OCI-LY7 (cell line): Measurements from ENCODE around the gene DHRS3.

ENCODE experiments used
- EZH2phosphoT487 ChIP-seq: fragments of 200-600 bp; sonication (generic); IDR thresholded peaks from 2 replicates; pipeline ENCODE4 v1.6.1; 2018; ENCODE audit warnings: low read depth, borderline replicate concordance, mild to moderate bottlenecking, mixed run types, antibody characterized with exemption, low read length, moderate library complexity, mixed read lengths
- TF ChIP-seq, protein P1 (sequence below): fragments of 200-600 bp; sonication (generic); conservative IDR thresholded peaks from 2 replicates; pipeline ENCODE4 v1.5.1; 2014; ENCODE audit warnings: mild to moderate bottlenecking, antibody characterized with exemption, low read length, moderate library complexity, mixed read lengths

DNA sequence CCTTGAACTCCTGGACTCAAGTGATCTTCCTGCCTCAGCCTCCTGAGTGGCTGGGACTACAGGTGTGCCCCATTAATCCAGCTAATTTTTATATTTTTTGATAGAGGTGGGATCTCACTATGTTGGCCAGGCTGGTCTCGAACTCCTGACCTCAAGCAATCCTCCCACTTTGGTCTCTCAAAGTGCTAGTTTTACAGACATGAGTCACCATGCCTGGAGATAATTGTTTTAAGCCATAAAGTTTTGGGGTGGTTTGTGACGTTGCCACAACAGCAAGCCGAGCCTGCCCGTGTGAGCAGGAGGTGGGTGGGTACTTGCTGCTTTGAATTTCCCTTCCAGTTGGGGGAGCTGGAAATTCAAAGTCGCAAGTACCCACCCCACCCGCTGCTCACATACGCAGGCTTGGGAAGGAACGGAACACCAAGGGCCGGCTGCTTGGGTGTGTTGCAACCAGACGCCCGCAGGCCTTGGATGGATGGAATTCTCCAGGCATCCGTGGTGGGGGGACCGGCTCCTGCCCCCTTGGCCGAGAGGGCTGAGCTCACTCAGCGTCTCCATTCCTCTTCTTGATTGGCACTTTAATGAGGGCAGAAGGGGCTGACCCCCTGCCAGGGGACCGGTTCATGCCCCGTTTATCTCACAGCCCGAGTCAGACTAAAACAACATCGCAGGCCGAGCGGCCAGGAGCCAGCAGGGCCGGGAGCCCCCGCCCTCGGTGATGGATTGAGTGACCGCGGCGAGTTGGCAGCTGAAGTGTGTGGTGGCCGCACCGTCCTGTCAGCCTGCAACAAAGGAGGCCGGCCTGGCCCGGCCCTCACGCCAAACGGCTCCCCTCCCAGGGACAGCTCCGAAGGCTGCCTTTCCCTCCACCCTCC, 78.1 kb downstream of the DHRS3 start:
- TF ChIP-seq, protein P1, sequence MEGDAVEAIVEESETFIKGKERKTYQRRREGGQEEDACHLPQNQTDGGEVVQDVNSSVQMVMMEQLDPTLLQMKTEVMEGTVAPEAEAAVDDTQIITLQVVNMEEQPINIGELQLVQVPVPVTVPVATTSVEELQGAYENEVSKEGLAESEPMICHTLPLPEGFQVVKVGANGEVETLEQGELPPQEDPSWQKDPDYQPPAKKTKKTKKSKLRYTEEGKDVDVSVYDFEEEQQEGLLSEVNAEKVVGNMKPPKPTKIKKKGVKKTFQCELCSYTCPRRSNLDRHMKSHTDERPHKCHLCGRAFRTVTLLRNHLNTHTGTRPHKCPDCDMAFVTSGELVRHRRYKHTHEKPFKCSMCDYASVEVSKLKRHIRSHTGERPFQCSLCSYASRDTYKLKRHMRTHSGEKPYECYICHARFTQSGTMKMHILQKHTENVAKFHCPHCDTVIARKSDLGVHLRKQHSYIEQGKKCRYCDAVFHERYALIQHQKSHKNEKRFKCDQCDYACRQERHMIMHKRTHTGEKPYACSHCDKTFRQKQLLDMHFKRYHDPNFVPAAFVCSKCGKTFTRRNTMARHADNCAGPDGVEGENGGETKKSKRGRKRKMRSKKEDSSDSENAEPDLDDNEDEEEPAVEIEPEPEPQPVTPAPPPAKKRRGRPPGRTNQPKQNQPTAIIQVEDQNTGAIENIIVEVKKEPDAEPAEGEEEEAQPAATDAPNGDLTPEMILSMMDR, result no peak
- TF ChIP-seq EZH2phosphoT487, result no peak
